ENCODE data around the gene USP34. TPM values are rescaled to one million over a fixed set of nuclear protein-coding genes. Genes with fewer than 3 reads are reported as not detected.

Gene USP34
- total and polyA plus RNA-seq, 2 of the 4 experiments (the other 2 are of a cell fraction): 34.7 to 128 TPM

DNA sequence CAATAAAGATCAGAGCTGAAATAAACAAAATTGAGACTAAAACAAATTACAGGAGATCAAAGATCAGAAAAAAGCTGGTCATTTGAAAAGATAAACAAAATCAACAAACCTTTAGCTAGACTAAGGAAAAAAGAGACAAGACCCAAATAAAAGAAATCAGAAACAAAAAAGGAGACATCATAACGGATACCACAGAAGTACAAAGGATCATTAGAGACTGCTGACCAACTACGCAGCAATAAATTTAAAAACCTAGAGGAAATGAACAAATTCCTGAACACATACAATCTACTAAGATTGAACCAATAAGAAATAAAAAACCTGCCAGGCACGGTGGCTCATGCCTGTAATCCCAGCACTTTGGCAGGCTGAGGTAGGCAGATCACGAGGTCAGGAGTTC lies 33.7 kb downstream of the USP34 start:
- ChIA-PET POLR2A (ENCODE audit: unreplicated experiment) (no interaction called here), CTCF (no interaction called here)
- Histone ChIP-seq H3K27ac (ENCODE audit: insufficient read depth, low read length) (no peak overlapping the region), H3K4me2 (ENCODE audit: low read depth, low read length) (no peak overlapping the region), H3K79me1 (ENCODE audit: low read depth in 1 of 2, low read length in 2 of 2) (peaks cover 1 to 73% of the 10 kb centered on the region in 2 experiments; a peak in 3 of 4 replicates), H2BK5ac (ENCODE audit: low read depth, low read length, poor library complexity, severe bottlenecking) (no peak overlapping the region), H4K5ac (ENCODE audit: low read depth, low read length) (no peak overlapping the region), H3K4ac (ENCODE audit: low read depth, low read length) (no peak overlapping the region), H3K14ac (replicated peaks; ENCODE audit: low read depth, low read length) (no peak overlapping the region), H4K8ac (ENCODE audit: low read depth in 2 of 2, low read length in 2 of 2) (no peak overlapping the region), H3K56ac (ENCODE audit: extremely low read depth, insufficient read depth, low read length) (no peak overlapping the region), H2AFZ (replicated peaks; ENCODE audit: low read length, poor library complexity) (no peak overlapping the region), H3K27me3 (ENCODE audit: control insufficient read depth, insufficient read depth, low read length) (no peaks in the 10 kb centered on the region), H3K9ac (ENCODE audit: low read depth, low read length) (no peak overlapping the region), H2BK120ac (ENCODE audit: low read depth, low read length) (no peak overlapping the region), H4K20me1 (ENCODE audit: insufficient read depth, low read length) (peaks cover 91% of the 10 kb centered on the region), H3K9me1 (ENCODE audit: insufficient read depth, low read length) (peaks cover 28% of the 10 kb centered on the region), H2BK15ac (ENCODE audit: low read depth, low read length) (no peak overlapping the region), H3K4me3 (ENCODE audit: insufficient read depth, low read depth, low read length) (no peak overlapping the region), H2AK5ac (ENCODE audit: low read depth, low read length) (no peak overlapping the region), H3K36me3 (ENCODE audit: control insufficient read depth, insufficient read depth, low read length) (peaks cover 1% of the 10 kb centered on the region; the same call in 1 of the 2 replicates), H3K18ac (ENCODE audit: low read depth, low read length) (no peak overlapping the region), H2BK20ac (ENCODE audit: low read depth, low read length) (no peak overlapping the region), H2AK9ac (replicated peaks; ENCODE audit: low read depth, low read length, poor library complexity) (no peak overlapping the region), H3K23ac (ENCODE audit: low read depth, low read length) (no peak overlapping the region), H3K4me1 (ENCODE audit: control insufficient read depth, insufficient read depth, low read length) (peaks cover 8% of the 10 kb centered on the region), H3K9me3 (ENCODE audit: control insufficient read depth, insufficient read depth, low read length) (no peaks in the 10 kb centered on the region), H4K91ac (ENCODE audit: insufficient read depth, low read depth, low read length) (no peak overlapping the region)
- dilution Hi-C loops (cut with HindIII; ENCODE audit: low sequenced_read_pairs, unreplicated experiment): no loop called here
- WGBS, 2 experiments (ENCODE audit: extremely low coverage in 2 of 2, insufficient read length in 1 of 2): no CpG with 5 or more reads among the region's 4 CpGs
- no peak for ATAC-seq (ENCODE audit: low read depth)
- intact Hi-C loops (cut with micrococcal nuclease): no loop called here
- in situ Hi-C loops (cut with MboI; ENCODE audit: low sequenced_read_pairs): no loop called here
- no TSS peak for BruUV-seq (replicated peaks)
- no peak for DNase-seq
- TF ChIP-seq, protein P1, sequence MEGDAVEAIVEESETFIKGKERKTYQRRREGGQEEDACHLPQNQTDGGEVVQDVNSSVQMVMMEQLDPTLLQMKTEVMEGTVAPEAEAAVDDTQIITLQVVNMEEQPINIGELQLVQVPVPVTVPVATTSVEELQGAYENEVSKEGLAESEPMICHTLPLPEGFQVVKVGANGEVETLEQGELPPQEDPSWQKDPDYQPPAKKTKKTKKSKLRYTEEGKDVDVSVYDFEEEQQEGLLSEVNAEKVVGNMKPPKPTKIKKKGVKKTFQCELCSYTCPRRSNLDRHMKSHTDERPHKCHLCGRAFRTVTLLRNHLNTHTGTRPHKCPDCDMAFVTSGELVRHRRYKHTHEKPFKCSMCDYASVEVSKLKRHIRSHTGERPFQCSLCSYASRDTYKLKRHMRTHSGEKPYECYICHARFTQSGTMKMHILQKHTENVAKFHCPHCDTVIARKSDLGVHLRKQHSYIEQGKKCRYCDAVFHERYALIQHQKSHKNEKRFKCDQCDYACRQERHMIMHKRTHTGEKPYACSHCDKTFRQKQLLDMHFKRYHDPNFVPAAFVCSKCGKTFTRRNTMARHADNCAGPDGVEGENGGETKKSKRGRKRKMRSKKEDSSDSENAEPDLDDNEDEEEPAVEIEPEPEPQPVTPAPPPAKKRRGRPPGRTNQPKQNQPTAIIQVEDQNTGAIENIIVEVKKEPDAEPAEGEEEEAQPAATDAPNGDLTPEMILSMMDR (conservative IDR thresholded peaks at IDR 0.05; ENCODE audit: low read depth, low read length): no peak
- TF ChIP-seq, protein P2, sequence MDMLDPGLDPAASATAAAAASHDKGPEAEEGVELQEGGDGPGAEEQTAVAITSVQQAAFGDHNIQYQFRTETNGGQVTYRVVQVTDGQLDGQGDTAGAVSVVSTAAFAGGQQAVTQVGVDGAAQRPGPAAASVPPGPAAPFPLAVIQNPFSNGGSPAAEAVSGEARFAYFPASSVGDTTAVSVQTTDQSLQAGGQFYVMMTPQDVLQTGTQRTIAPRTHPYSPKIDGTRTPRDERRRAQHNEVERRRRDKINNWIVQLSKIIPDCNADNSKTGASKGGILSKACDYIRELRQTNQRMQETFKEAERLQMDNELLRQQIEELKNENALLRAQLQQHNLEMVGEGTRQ (IDR thresholded peaks at IDR 0.05; ENCODE audit: low read depth, low read length): no peak
- no peak for TF ChIP-seq SMC3 (IDR thresholded peaks at IDR 0.05; ENCODE audit: low read depth, low read length)
- TF ChIP-seq MXI1 (IDR thresholded peaks at IDR 0.05; ENCODE audit: borderline replicate concordance, low read depth, low read length): no peak
- TF ChIP-seq RAD21 (IDR thresholded peaks at IDR 0.05; ENCODE audit: low read length): no peak
- TF ChIP-seq RFX5 (IDR thresholded peaks at IDR 0.05; ENCODE audit: low read depth, low read length): no peak
- TF ChIP-seq POLR2A (IDR thresholded peaks at IDR 0.05; ENCODE audit: low read depth, low read length): no peak
- TF ChIP-seq MAZ (IDR thresholded peaks at IDR 0.05; ENCODE audit: borderline replicate concordance, low read depth, low read length): no peak
- TF ChIP-seq CEBPB (IDR thresholded peaks at IDR 0.05; ENCODE audit: low read depth, low read length): no peak
- no peak for TF ChIP-seq RCOR1 (IDR thresholded peaks at IDR 0.05; ENCODE audit: insufficient replicate concordance, low read length)
- TF ChIP-seq CHD1 (IDR thresholded peaks at IDR 0.05; ENCODE audit: low read depth, low read length): no peak
- TF ChIP-seq, protein P3, sequence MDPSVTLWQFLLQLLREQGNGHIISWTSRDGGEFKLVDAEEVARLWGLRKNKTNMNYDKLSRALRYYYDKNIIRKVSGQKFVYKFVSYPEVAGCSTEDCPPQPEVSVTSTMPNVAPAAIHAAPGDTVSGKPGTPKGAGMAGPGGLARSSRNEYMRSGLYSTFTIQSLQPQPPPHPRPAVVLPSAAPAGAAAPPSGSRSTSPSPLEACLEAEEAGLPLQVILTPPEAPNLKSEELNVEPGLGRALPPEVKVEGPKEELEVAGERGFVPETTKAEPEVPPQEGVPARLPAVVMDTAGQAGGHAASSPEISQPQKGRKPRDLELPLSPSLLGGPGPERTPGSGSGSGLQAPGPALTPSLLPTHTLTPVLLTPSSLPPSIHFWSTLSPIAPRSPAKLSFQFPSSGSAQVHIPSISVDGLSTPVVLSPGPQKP (IDR thresholded peaks at IDR 0.05; ENCODE audit: borderline replicate concordance, low read depth, low read length): no peak
- TF ChIP-seq MAFK (IDR thresholded peaks at IDR 0.05; ENCODE audit: low read depth, low read length): no peak
- TF ChIP-seq NFE2L2 (IDR thresholded peaks at IDR 0.05; ENCODE audit: low read depth, low read length): no peak
- no peak for TF ChIP-seq BHLHE40 (IDR thresholded peaks at IDR 0.05; ENCODE audit: low read depth, low read length)
- no peak for TF ChIP-seq FOS (IDR thresholded peaks at IDR 0.05; ENCODE audit: low read depth, low read length)

Measured in IMR-90 (cell line).